T-helper 2 cell treated with Interferon-gamma antibody and Interleukin-4, amounts not matched to agents 100 ng/mL and 5 ng/mL, for 36 hours (primary cell): ENCODE data around the gene PUM1. TPM values are rescaled to one million over a fixed set of nuclear protein-coding genes. Genes with fewer than 3 reads are reported as not detected.
"Not testable (repeated sequence)": the region's sequence is repeated elsewhere in the genome, so short reads cannot be mapped to it uniquely, and the experiment has no call there.

Experiments
- intact Hi-C: fragments of 100-400 bp; cut with micrococcal nuclease; formaldehyde crosslinking; loops from one replicate; pipeline ENCODE4 v1.15.1; 2023
- total RNA-seq: library from RNA; stranded (reverse); gene quantifications from 2 replicates; pipeline ENCODE4 v1.2.3, GENCODE V29; 2022

PUM1 gene
- total RNA-seq, 1 donor from 2014 or later = 117 TPM

GRCh38 chr1:31064111-31064717 is 1.3 kb downstream of the PUM1 start:
- intact Hi-C loops = loop anchor here (5.0 to 10.0 kb wide), 2 partner anchors 52 to 309 kb away; partner anchors contain the start of gene LAPTM5

GRCh38 chr1:31063631-31064030 is 1.9 kb downstream of the PUM1 start:
- intact Hi-C loops = loop anchor here (5.0 to 10.0 kb wide), 2 partner anchors 51 to 309 kb away; partner anchors contain the start of gene LAPTM5

GRCh38 chr1:31062867-31063380 is 2.6 kb downstream of the PUM1 start:
- intact Hi-C loops = loop anchor here (5.0 to 10.0 kb wide), 2 partner anchors 51 to 308 kb away; partner anchors contain the start of gene LAPTM5

GRCh38 chr1:31062162-31062866 is 3.2 kb downstream of the PUM1 start:
- intact Hi-C loops = loop anchor here (5.0 to 10.0 kb wide), 2 partner anchors 50 to 308 kb away; partner anchors contain the start of gene LAPTM5

- intact Hi-C loops = no loop called here
Observed at GRCh38 chr1:31058012-31058411, 7.5 kb downstream of the PUM1 start.

- intact Hi-C loops = no loop called here
Observed at GRCh38 chr1:31055953-31056352, 9.6 kb downstream of the PUM1 start.

GRCh38 chr1:31055501-31055900 is 10.0 kb downstream of the PUM1 start:
- intact Hi-C loops = no loop called here

GRCh38 chr1:31054958-31055481 is 10.5 kb downstream of the PUM1 start:
- intact Hi-C loops = no loop called here

GRCh38 chr1:31054349-31054748 is 11.2 kb downstream of the PUM1 start:
- intact Hi-C loops = no loop called here

- intact Hi-C loops = not testable (repeated sequence)
Observed at GRCh38 chr1:31052613-31053012, 12.9 kb downstream of the PUM1 start.

- intact Hi-C loops = no loop called here
Observed at GRCh38 chr1:31051611-31052010, 13.9 kb downstream of the PUM1 start.

- intact Hi-C loops = not testable (repeated sequence)
Observed at GRCh38 chr1:31047507-31047906, 18.0 kb downstream of the PUM1 start.

- intact Hi-C loops = no loop called here
Observed at GRCh38 chr1:31043631-31044030, 21.9 kb downstream of the PUM1 start.

GRCh38 chr1:31042656-31043055 is 22.9 kb downstream of the PUM1 start:
- intact Hi-C loops = no loop called here

- intact Hi-C loops = no loop called here
Observed at GRCh38 chr1:31041529-31041928, 24.0 kb downstream of the PUM1 start.

GRCh38 chr1:31040038-31040437 is 25.5 kb downstream of the PUM1 start:
- intact Hi-C loops = no loop called here

GRCh38 chr1:31038935-31039334 is 26.6 kb downstream of the PUM1 start:
- intact Hi-C loops = not testable (repeated sequence)

- intact Hi-C loops = no loop called here
Observed at GRCh38 chr1:31038360-31038759, 27.2 kb downstream of the PUM1 start.

GRCh38 chr1:31036749-31037500 is 28.6 kb downstream of the PUM1 start:
- intact Hi-C loops = no loop called here

- intact Hi-C loops = no loop called here
Observed at GRCh38 chr1:31033598-31033997, 31.9 kb downstream of the PUM1 start.

GRCh38 chr1:31032266-31032665 is 33.3 kb downstream of the PUM1 start:
- intact Hi-C loops = no loop called here
